Bronchial epithelial cell (primary cell): ENCODE results near the gene EPN1. TPM values are rescaled to one million over a fixed set of nuclear protein-coding genes. Genes with fewer than 3 reads are reported as not detected.

Experiments
- DNase-seq: peaks from one replicate; pipeline ENCODE4 v3.0.0-alpha.2; 2010; ENCODE audit warnings: low read depth
- FAIRE-seq: peaks from 2 replicates; lab custom pipeline; 2011; peaks lifted over from hg19 to GRCh38; lab: Jason Lieb, UNC
- H3K27me3 ChIP-seq: 2 replicates; pipeline ENCODE4 v1.5.1; 2011; ENCODE audit warnings: low read length; ENCODE audit not compliant: control insufficient read depth, insufficient read depth
- H3K36me3 ChIP-seq: 2 replicates; pipeline ENCODE4 v1.5.1; 2011; ENCODE audit warnings: low read length; ENCODE audit not compliant: control insufficient read depth, insufficient read depth
- H3K4me3 ChIP-seq: 2 replicates; pipeline ENCODE4 v1.5.1; 2011; ENCODE audit warnings: mild to moderate bottlenecking, low read depth, low read length, control low read depth
- total RNA-seq: library from RNA; depleted of rRNA; stranded (reverse); fragments of >200 nt; gene quantifications from 2 replicates; pipeline ENCODE4 v1.2.1, GENCODE V29; 2014
- TF ChIP-seq, protein P1 (sequence below): IDR thresholded peaks from 2 replicates; pipeline ENCODE4 v1.5.1; 2011; ENCODE audit warnings: mild to moderate bottlenecking, moderate library complexity, low read length, control low read depth, inconsistent platforms; ENCODE audit not compliant: insufficient read depth, severe bottlenecking

Gene EPN1
- total RNA-seq, 1 donor from 2014 or later: 28.2 TPM

DNA sequence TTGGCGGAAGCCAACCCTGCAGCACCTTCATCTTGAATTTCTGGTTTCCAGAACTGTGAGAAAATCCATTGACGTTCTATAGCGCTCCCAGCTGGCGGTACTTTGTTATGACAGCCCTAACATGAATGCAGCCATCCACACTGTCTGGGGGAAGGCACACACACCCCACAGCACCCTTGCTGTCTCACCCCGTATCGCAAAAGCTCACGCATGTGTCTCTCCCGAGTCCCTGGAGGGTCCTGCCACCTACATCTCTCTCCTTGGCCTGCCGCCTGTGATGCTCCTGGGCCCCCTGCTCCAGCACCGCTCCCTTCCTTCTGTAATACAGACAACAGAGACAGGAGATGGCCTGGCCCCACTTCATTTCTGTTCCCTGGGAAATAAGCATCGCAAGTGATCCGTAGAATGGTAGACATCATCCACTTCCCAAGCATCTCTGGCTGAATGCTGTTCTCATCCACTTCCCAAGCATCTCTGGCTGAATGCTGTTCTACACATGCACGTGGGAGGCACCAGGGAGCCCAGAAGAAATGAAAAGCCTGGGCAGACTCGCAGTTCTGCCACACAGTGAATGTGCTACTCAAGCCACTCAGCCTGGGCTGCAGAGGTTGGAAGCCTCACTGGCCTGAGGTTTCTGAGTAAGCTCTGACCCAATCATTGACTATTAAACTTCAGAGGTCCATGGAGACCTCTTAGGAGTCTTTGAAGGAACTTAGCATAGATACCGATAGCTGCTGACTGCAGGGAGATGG lies 29.6 kb downstream of the EPN1 start:
- H3K27me3 ChIP-seq: no peaks in the 10 kb centered on the region
- TF ChIP-seq, protein P1, sequence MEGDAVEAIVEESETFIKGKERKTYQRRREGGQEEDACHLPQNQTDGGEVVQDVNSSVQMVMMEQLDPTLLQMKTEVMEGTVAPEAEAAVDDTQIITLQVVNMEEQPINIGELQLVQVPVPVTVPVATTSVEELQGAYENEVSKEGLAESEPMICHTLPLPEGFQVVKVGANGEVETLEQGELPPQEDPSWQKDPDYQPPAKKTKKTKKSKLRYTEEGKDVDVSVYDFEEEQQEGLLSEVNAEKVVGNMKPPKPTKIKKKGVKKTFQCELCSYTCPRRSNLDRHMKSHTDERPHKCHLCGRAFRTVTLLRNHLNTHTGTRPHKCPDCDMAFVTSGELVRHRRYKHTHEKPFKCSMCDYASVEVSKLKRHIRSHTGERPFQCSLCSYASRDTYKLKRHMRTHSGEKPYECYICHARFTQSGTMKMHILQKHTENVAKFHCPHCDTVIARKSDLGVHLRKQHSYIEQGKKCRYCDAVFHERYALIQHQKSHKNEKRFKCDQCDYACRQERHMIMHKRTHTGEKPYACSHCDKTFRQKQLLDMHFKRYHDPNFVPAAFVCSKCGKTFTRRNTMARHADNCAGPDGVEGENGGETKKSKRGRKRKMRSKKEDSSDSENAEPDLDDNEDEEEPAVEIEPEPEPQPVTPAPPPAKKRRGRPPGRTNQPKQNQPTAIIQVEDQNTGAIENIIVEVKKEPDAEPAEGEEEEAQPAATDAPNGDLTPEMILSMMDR: no peak
- FAIRE-seq: no peak
- DNase-seq: no peak
- H3K4me3 ChIP-seq: no peak overlapping the region
- H3K36me3 ChIP-seq: peaks cover 2% of the 10 kb centered on the region

GRCh38 chr19:55705972-55706371 lies 30.9 kb downstream of the EPN1 start:
- H3K27me3 ChIP-seq: no peaks in the 10 kb centered on the region
- peaks cover 2% of the 10 kb centered on the region for H3K36me3 ChIP-seq
- FAIRE-seq (no peak), DNase-seq (no peak)
- TF ChIP-seq, protein P1: no peak
- no peak overlapping the region for H3K4me3 ChIP-seq

- Histone ChIP-seq H3K4me3 (no peak overlapping the region), H3K27me3 (no peaks in the 10 kb centered on the region), H3K36me3 (no peaks in the 10 kb centered on the region)
- DNase-seq (no peak), FAIRE-seq (no peak)
- TF ChIP-seq, protein P1: no peak
These were observed 36.7 kb downstream of the EPN1 start for GRCh38 chr19:55711719-55712118.

DNA sequence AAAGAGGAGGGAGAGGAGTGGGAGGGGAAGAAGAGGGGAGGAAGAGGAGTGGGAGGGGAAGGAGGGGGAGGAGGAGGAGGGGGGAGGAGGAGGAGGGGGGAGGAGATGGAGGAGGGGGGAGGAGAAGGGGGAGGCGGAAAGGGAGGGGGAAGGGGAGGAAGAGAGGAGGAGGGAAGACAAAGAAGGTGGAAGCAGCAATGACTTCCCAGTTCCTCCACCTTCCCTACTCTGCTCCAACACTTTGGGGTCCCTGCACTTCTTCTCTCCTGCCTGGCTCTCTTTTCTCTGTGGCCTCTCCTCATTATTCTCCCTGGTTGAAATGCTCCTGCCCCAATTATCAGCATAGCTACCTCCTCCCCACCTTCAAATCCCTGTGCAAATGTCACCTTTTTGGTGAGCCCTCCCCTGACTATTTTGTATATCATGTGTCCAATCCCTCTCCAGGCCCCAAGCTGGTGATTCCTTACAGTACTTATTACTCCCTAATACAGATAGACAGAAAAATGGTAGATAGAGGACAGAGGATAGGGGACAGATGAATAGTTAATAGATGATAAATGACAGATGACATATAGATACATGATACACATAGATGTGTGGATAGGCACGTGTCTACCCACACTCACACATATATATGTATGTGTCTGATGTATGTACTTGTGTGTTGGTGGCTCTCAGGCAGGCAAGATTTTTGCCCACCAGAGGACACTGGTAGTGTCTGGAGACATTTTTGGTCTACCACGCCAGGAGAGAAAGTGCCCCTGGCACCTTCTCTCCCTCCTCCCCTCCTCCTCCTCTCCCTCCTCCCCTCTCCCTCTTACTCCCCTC lies 38.0 kb downstream of the EPN1 start:
- no peak for FAIRE-seq
- no peak for DNase-seq
- Histone ChIP-seq H3K4me3 (no peak overlapping the region), H3K27me3 (no peaks in the 10 kb centered on the region), H3K36me3 (no peaks in the 10 kb centered on the region)
- TF ChIP-seq, protein P1: no peak

GRCh38 chr19:55716531-55716930 lies 41.5 kb downstream of the EPN1 start:
- no peak overlapping the region for H3K4me3 ChIP-seq
- no peaks in the 10 kb centered on the region for H3K36me3 ChIP-seq
- no peaks in the 10 kb centered on the region for H3K27me3 ChIP-seq
- DNase-seq (no peak), FAIRE-seq (no peak)
- TF ChIP-seq, protein P1: no peak
